GM19455 (cell line): ENCODE results near the gene MRPL41.
"Not testable (repeated sequence)": the region's sequence is repeated elsewhere in the genome, so short reads cannot be mapped to it uniquely, and the experiment has no call there.

Source experiments
- ATAC-seq: cut with Tn5 transposase; IDR thresholded peaks from one replicate; pipeline ENCODE4 v1.9.1; 2021; ENCODE audit not compliant: unreplicated experiment

The MRPL41 gene

GRCh38 chr9:137550958-137551263 is 768 bp upstream of the MRPL41 start:
- not testable (repeated sequence) for ATAC-seq

- peak; percentile 23 for ATAC-seq
These were observed 516 bp downstream of the MRPL41 start for GRCh38 chr9:137552022-137552768.

- not testable (repeated sequence) for ATAC-seq
These were observed 2.0 kb downstream of the MRPL41 start for GRCh38 chr9:137553654-137554053.

GRCh38 chr9:137554349-137554748 is 2.7 kb downstream of the MRPL41 start:
- no peak for ATAC-seq

GRCh38 chr9:137555179-137555578 is 3.5 kb downstream of the MRPL41 start:
- ATAC-seq = no peak

- no peak for ATAC-seq
These were observed 4.6 kb downstream of the MRPL41 start for GRCh38 chr9:137556069-137556838.

- no peak for ATAC-seq
These were observed 6.4 kb downstream of the MRPL41 start for GRCh38 chr9:137558127-137558526.

- ATAC-seq = no peak
These were observed 12.5 kb downstream of the MRPL41 start for GRCh38 chr9:137564134-137564533.

- ATAC-seq = no peak
These were observed 13.2 kb downstream of the MRPL41 start for GRCh38 chr9:137564817-137565411.

GRCh38 chr9:137568445-137568844 is 16.8 kb downstream of the MRPL41 start:
- not testable (repeated sequence) for ATAC-seq

- no peak for ATAC-seq
These were observed 18.0 kb downstream of the MRPL41 start for GRCh38 chr9:137569609-137570203.

- no peak for ATAC-seq
These were observed 18.9 kb downstream of the MRPL41 start for GRCh38 chr9:137570566-137570965.

- no peak for ATAC-seq
These were observed 22.5 kb downstream of the MRPL41 start for GRCh38 chr9:137574192-137574591.

- ATAC-seq = no peak
These were observed 23.7 kb downstream of the MRPL41 start for GRCh38 chr9:137575364-137575715.

GRCh38 chr9:137575716-137576411 is 24.2 kb downstream of the MRPL41 start:
- no peak for ATAC-seq

GRCh38 chr9:137578518-137579258 is 27.0 kb downstream of the MRPL41 start, which contains the start of gene DPH7:
DPH7 (minus strand) TSS chr9:137578925; CDS start chr9:137578777, 148 bp downstream.
- peak; percentile 85 for ATAC-seq

GRCh38 chr9:137579259-137579604 is 27.6 kb downstream of the MRPL41 start:
- ATAC-seq = no peak

GRCh38 chr9:137580209-137580953 is 28.7 kb downstream of the MRPL41 start:
- no peak for ATAC-seq

GRCh38 chr9:137580954-137581322 is 29.3 kb downstream of the MRPL41 start:
- no peak for ATAC-seq
